DMS53 (cell line): Measurements from ENCODE around the gene FPR1.

Experiments
- DNase-seq: peaks from one replicate; lab custom pipeline; 2025; lab: John Stamatoyannopoulos, UW

Gene FPR1

GRCh38 chr19:51751655-51752054, at the start of gene FPR1:
Gene FPR1, minus strand, starts transcription at chr19:51751878. Its CDS starts 4,884 bp downstream, at chr19:51746994.
- no peak for DNase-seq

GRCh38 chr19:51800473-51801244, 49.0 kb upstream of the FPR1 start:
- no peak for DNase-seq

DNA sequence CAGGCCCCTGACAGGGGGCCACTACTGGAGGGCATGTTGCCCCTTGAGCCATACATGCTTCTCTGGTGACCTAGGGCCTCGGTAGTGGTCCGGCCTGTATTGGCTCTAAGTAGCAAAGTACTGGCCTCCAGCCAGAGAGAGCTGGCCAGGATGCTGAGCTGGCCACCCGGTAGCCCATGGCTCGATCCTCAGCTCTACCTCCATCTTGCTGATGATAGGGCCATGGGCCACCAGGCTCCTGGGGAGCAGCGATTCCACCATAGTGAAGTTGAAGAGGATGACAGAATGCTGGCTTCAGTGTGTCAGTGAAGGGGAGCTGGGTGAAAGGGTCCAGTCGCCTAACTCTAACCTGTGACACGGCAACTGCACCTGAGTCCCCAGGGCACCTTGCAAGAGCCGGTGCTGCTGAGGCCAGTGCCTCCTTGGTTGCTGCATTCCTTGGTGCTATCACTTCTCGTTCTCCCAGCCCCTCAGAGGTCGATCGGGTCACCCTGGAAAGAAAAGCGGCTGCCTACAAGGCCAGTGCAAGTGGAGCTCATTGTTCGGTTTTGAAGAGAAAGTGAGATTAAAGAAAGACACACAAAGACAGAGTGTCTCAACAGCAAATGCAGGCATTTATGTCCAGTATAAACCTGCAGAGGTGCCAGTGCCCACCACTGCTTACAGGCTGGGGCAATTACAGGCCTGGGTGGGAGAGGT, 48.2 kb upstream of the FPR1 start:
- DNase-seq: no peak

DNA sequence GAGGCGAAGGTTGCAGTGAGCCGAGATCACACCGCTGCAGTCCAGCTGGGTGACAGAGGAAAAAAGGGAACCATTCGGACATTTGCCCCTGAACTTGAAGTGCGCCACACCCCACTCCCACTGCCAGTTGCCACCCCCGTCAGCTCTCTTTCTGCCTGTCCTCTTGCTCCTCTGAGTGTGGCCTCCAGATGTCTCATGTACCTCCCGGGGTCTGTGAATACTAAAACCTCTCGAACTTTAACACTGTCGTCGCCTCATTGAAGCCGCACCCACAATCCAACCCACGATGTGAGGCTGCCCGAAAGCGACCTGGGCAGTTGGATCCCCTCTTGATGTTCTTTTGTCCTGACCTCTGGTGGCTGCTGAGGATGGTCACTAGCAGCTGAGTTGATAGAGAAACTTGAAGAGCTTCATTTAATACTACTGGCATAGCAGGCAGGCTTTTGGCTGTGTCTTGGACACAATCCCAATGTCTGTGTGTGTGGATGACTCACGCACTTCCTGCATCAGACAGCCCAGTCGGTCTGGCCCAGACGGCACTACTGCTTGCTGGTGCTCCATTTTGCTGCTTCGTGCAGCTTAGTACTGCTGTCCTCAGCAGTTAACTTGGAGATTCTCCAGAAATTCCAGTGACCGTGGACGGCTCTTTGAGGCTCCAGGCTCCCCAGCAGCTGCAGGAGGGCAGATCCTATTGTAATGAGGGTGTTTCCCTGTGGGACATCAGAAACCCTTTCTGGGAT, 47.5 kb upstream of the FPR1 start:
- DNase-seq: peak; percentile 47

GRCh38 chr19:51798062-51798461, 46.4 kb upstream of the FPR1 start:
- no peak for DNase-seq

DNA sequence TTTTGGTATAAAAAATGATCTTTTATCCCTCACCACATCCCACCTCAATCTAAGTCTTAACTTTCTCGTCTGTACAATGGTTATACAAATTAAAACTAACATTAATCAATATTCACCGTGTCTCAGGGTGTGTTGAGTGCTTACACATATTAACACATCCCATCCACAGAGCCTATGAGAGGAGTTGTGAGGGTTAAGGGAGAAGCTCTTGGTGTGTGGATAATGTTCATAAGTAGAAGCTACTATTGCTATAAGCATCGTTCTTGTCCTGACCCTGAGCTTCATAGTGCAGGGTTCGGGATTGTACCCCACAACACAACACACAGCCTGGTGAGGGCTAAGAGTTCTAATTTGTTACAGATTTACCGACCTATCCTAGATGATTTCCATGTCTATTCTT, 45.8 kb upstream of the FPR1 start:
- no peak for DNase-seq

GRCh38 chr19:51796195-51796679, 44.6 kb upstream of the FPR1 start:
- no peak for DNase-seq

GRCh38 chr19:51794885-51795490, 43.3 kb upstream of the FPR1 start, which contains the start of gene FPR3:
Gene FPR3, plus strand, starts transcription at chr19:51795157. Its CDS starts 28,592 bp downstream, at chr19:51823749.
- DNase-seq: no peak

GRCh38 chr19:51793994-51794393, 42.3 kb upstream of the FPR1 start:
- no peak for DNase-seq

DNA sequence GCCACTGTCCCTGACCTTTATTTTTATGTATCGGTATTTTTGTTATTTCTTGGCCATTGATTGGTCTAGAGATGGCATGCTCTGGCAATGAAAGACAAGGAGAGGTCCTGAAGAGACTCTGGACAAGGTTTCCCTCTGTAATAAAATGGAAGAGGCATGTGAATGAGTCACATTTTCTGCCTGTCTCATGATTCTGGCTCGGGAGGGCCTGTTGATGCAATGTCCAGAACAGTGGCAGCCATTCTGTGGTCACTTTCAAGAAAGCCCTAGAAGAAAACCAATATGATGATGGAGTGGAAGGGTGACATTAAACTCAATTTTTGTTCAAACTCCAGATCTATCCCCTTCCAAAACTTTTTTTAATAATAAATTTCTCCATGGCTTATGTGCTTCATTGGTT, 41.3 kb upstream of the FPR1 start:
- no peak for DNase-seq

DNA sequence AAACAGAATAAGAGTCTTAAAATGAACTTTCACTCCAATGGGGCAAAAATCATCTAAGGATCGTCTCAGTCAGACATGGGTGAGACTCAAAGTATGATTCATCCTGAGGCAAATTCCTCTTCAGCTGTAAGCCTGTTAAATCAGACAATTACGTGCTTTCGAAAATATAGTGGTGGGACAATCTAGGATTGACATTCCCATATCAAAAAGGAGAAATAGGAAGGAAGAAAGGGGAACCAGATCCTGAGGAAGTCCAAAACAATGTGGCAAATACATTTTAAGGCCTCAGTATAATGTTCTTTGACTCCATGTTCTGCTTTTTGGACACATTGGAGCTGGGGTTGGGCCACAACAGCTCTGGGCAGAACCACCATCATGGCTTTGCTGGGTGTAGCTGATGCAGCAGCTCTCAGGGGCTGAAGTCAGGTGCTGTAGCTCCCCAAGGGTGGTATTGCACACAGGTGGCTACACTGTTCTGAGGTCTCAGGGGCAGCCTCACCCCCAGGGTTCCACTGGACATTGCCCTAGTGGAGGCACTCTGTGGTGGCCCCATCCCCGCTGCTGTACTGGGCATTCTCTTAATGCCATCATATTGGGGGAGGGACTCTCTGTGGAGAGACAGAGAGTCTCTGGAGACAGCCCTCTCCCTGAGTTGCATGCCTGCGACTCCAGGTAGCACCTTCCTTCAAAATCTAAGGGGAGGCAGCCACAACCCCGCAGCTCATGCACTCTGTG, 37.5 kb upstream of the FPR1 start:
- DNase-seq: no peak

DNA sequence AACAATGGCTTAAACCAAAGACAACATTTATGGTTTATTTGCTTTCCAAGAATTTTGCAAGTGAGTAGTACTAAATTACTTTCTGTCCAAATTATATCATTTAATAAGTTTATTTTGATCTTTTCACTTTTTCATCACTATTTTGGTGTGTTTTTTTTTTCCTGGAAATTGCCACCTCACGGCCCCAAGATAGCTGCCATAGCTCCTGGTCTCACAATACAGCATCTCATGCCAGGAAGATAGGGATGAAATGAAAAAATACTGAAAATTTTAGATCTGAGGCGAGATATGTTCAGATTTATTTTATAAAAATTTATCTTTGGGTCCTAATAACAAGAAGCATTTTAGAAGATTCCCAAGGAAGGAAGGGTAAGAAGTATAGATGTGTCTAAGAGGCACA, 36.4 kb upstream of the FPR1 start:
- DNase-seq: no peak

GRCh38 chr19:51786646-51787494, 35.2 kb upstream of the FPR1 start:
- no peak for DNase-seq

GRCh38 chr19:51784922-51785690, 33.4 kb upstream of the FPR1 start:
- DNase-seq: no peak

DNA sequence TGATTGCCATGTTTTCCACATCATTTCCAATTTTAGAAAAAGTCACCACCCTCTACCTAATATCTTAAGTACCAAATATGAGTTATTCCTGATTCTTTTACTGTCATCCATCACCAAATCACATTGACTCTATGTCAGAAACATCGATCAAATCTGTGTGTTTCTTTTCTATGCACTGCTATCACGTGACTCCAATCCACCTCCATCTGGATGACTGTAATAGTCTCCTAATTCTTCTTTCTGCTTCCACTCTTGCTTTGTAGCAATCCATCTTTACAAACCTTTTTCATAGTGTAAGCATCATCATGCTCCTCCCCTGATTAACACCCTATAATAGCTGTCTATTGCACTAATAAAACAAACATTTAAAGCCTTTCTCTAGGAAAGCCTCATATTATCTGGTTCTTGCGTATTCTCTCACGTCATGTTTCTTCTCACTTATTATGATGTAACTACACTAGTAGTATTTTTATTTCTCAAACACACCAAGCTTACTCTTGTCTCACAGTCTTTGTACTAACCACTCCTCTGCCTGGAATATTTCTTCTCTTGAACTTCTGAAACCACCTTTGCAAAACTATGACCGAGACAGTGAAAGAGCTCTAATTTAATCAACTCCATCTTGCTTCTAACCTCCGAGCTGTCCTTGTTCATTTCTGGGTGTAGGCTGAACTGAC, 32.6 kb upstream of the FPR1 start:
- no peak for DNase-seq

GRCh38 chr19:51783372-51783771, 31.7 kb upstream of the FPR1 start:
- peak; percentile 43 for DNase-seq

DNA sequence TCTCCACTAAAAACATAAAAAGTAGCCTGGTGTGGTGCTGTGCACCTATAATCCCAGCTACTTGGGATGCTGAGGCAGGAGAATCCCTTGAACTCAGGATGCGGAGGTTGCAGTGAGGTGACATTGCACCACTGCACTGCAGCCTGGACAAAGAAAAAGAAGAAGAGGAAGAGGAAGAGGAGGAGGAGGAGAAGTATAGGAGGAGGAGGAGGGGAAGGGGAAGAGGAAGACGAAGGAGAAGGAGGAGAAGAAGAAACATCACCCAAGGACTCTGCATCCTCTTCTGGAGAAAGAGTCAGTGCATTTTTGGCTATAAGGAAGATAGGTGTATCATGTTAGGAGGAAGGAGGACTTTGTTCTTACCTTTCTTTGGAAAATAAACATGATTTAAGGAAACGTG, 30.3 kb upstream of the FPR1 start:
- no peak for DNase-seq

DNA sequence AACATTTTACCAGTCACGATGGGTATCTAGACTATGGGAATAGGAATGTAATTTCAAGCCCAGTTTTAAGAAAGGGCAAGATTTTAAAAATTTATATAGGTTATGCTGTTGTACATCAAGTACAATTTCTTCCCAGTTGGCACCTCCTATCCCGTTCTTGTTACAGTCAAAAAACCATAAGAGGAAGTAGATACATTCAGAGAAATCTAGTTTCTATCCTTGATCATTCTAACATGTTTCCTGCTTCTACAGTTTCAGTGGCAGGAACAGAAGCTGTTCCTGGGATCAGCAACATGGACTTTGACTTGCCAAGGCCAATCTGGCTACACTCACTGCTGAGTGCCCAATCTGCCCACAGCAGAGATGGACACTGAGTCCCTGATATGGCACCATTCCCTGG, 28.6 kb upstream of the FPR1 start:
- DNase-seq: no peak

DNA sequence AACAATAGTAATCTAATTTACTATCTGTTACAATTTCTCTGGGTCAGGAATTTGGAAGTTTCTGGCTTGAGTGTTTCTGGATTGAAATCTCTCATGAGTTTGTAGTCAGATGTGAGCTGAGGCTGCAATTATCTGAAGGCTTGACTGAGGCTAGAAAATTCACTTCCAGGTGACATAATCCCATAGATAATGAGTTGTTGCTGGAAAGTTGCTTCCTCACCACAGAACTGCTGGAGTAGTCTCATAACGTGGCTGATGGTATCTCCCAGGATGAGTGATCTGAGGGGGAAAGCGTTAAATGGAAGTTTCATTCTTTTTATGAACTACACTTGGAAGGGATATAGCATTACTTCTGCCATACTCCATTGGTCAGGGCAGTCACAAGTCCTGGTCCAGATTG, 28.0 kb upstream of the FPR1 start:
- DNase-seq: no peak
